ENCODE results near the gene OPRD1. TPM values are rescaled to one million over a fixed set of nuclear protein-coding genes. Genes with fewer than 3 reads are reported as not detected.

The OPRD1 gene
- polyA plus RNA-seq, 3 donors, result 0.01 TPM; not detected in 2

GRCh38 chr1:28885472-28885877 lies 73.5 kb downstream of the OPRD1 start:
- intact Hi-C loops (cut with micrococcal nuclease), result loop anchor here in 1 of 2 donors (1.0 to 10.0 kb wide), 3 partner anchors 29 to 297 kb away; partner anchors contain the start of genes EPB41, RNU11, SRSF4 and TAF12
- H3K4me1 ChIP-seq (ENCODE audit: control insufficient read depth in 1 of 2, insufficient read depth in 2 of 2, low read length in 2 of 2), result peaks cover 39 to 57% of the 10 kb centered on the region in 2 donors
- H3K36me3 ChIP-seq (replicated peaks in 1 of 2; ENCODE audit: control insufficient read depth in 1 of 2, insufficient read depth in 2 of 2, low read length in 2 of 2), result no peaks in the 10 kb centered on the region
- Mint-ChIP-seq H3K27ac (peak overlapping the region; percentile 98 to 100 (median 99)), H3K4me3 (no peak overlapping the region), H3K9me3 (peaks cover 0 to 2% (median 0%) of the 10 kb centered on the region in 7 donors), H3K36me3 (no peaks in the 10 kb centered on the region), H3K4me1 (peaks cover 61% of the 10 kb centered on the region), H3K27me3 (ENCODE audit: low read depth in 3 of 3) (peaks cover 0 to 5% (median 0%) of the 10 kb centered on the region in 3 donors)
- TF ChIP-seq, protein P1, sequence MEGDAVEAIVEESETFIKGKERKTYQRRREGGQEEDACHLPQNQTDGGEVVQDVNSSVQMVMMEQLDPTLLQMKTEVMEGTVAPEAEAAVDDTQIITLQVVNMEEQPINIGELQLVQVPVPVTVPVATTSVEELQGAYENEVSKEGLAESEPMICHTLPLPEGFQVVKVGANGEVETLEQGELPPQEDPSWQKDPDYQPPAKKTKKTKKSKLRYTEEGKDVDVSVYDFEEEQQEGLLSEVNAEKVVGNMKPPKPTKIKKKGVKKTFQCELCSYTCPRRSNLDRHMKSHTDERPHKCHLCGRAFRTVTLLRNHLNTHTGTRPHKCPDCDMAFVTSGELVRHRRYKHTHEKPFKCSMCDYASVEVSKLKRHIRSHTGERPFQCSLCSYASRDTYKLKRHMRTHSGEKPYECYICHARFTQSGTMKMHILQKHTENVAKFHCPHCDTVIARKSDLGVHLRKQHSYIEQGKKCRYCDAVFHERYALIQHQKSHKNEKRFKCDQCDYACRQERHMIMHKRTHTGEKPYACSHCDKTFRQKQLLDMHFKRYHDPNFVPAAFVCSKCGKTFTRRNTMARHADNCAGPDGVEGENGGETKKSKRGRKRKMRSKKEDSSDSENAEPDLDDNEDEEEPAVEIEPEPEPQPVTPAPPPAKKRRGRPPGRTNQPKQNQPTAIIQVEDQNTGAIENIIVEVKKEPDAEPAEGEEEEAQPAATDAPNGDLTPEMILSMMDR (IDR thresholded peaks at IDR 0.05), result no peak
- H3K27me3 ChIP-seq (ENCODE audit: control insufficient read depth in 2 of 2, insufficient read depth in 2 of 2, low read length in 2 of 2), result no peaks in the 10 kb centered on the region
- no peak for DNase-seq
- H3K27ac ChIP-seq (ENCODE audit: low read depth in 1 of 2, low read length in 2 of 2), result peak overlapping the region; percentile 52 to 98
- H3K4me3 ChIP-seq (replicated peaks in 1 of 3; ENCODE audit: low read depth in 2 of 3, low read length in 3 of 3), result no peak overlapping the region
- WGBS (ENCODE audit: insufficient coverage), result no CpG with 5 or more reads among the region's 7 CpGs
- H3K9ac ChIP-seq (ENCODE audit: insufficient read depth, low read length, poor library complexity, severe bottlenecking), result no peak overlapping the region
- peaks cover 6% of the 10 kb centered on the region for H4K20me1 ChIP-seq (ENCODE audit: insufficient read depth, low read length)
- H3K79me2 ChIP-seq (ENCODE audit: insufficient read depth, low read length), result peaks cover 26% of the 10 kb centered on the region
- H2AFZ ChIP-seq (ENCODE audit: insufficient read depth, low read depth, low read length, poor library complexity, severe bottlenecking), result no peak overlapping the region
- no peaks in the 10 kb centered on the region for H3K9me3 ChIP-seq (replicated peaks in 1 of 2; ENCODE audit: control insufficient read depth in 1 of 2, insufficient read depth in 1 of 2, low read length in 2 of 2)
- peak overlapping the region; percentile 14 for H3K4me2 ChIP-seq (replicated peaks; ENCODE audit: extremely low read depth, low read length, poor library complexity, severe bottlenecking)

GRCh38 chr1:28885977-28886730 lies 74.2 kb downstream of the OPRD1 start:
- H3K4me1 ChIP-seq (ENCODE audit: control insufficient read depth in 1 of 2, insufficient read depth in 2 of 2, low read length in 2 of 2), result peaks cover 39 to 57% of the 10 kb centered on the region in 2 donors

More at GRCh38 chr1:28885977-28886730, 74.2 kb downstream of the OPRD1 start:
- Mint-ChIP-seq H3K27me3 (ENCODE audit: low read depth in 3 of 3) (peaks cover 0 to 3% (median 0%) of the 10 kb centered on the region in 3 donors), H3K36me3 (no peaks in the 10 kb centered on the region), H3K9me3 (no peaks in the 10 kb centered on the region), H3K4me3 (peak overlapping the region; percentile 85 to 92), H3K4me1 (peaks cover 63% of the 10 kb centered on the region), H3K27ac (peak overlapping the region; percentile 98 to 100 (median 99))
- TF ChIP-seq, protein P1 (IDR thresholded peaks at IDR 0.05), result no peak
- Histone ChIP-seq H3K4me3 (replicated peaks in 1 of 3; ENCODE audit: low read depth in 2 of 3, low read length in 3 of 3) (peak overlapping the region; percentile 89 to 99 (median 99)), H3K9me3 (replicated peaks in 1 of 2; ENCODE audit: control insufficient read depth in 1 of 2, insufficient read depth in 1 of 2, low read length in 2 of 2) (no peaks in the 10 kb centered on the region), H2AFZ (ENCODE audit: insufficient read depth, low read depth, low read length, poor library complexity, severe bottlenecking) (peak overlapping the region; percentile 93), H3K27ac (ENCODE audit: low read depth in 1 of 2, low read length in 2 of 2) (peak overlapping the region; percentile 78 to 98), H3K79me2 (ENCODE audit: insufficient read depth, low read length) (peaks cover 30% of the 10 kb centered on the region), H4K20me1 (ENCODE audit: insufficient read depth, low read length) (peaks cover 6% of the 10 kb centered on the region), H3K27me3 (ENCODE audit: control insufficient read depth in 2 of 2, insufficient read depth in 2 of 2, low read length in 2 of 2) (no peaks in the 10 kb centered on the region), H3K4me2 (replicated peaks; ENCODE audit: extremely low read depth, low read length, poor library complexity, severe bottlenecking) (peak overlapping the region; percentile 98), H3K9ac (ENCODE audit: insufficient read depth, low read length, poor library complexity, severe bottlenecking) (peak overlapping the region; percentile 94), H3K36me3 (replicated peaks in 1 of 2; ENCODE audit: control insufficient read depth in 1 of 2, insufficient read depth in 2 of 2, low read length in 2 of 2) (no peaks in the 10 kb centered on the region)
- DNase-seq, result peak in 2 of 3 donors; percentile 38 to 56
- 53% methylated on average over 12 of the region's 17 CpGs for WGBS (ENCODE audit: insufficient coverage)
- intact Hi-C loops (cut with micrococcal nuclease), result loop anchor here in 1 of 2 donors (1.0 to 10.0 kb wide), 3 partner anchors 28 to 296 kb away; partner anchors contain the start of genes EPB41, RNU11, SRSF4 and TAF12

All from CD14-positive monocyte (primary cell).